Duodenal mucosa (tissue), 2 donors: ENCODE measurements around the gene NSUN2.
"Not testable (repeated sequence)": the region's sequence is repeated elsewhere in the genome, so short reads cannot be mapped to it uniquely, and the experiment has no call there.

ENCODE experiments used
- H3K27ac ChIP-seq: one replicate; pipeline ENCODE4 v1.7.0; 2013; ENCODE audit warnings: low read depth, low read length
- H3K27me3 ChIP-seq, 2 donors: one replicate each; pipeline ENCODE4 v1.7.0; 2013; ENCODE audit warnings: low read length in 2 of 2, control low read depth in 1 of 2; ENCODE audit not compliant: insufficient read depth in 2 of 2, control insufficient read depth in 1 of 2
- H3K36me3 ChIP-seq, 2 donors: one replicate each; pipeline ENCODE4 v1.7.0; 2013; ENCODE audit warnings: low read length in 2 of 2, control low read depth in 1 of 2; ENCODE audit not compliant: insufficient read depth in 2 of 2, control insufficient read depth in 1 of 2
- H3K4me1 ChIP-seq, 2 donors: one replicate each; pipeline ENCODE4 v1.7.0; 2013; ENCODE audit warnings: low read length in 2 of 2, control low read depth in 1 of 2; ENCODE audit not compliant: insufficient read depth in 2 of 2, control insufficient read depth in 1 of 2
- H3K4me3 ChIP-seq, 2 donors: one replicate each; pipeline ENCODE4 v1.7.0; 2013; ENCODE audit warnings: low read length in 2 of 2, low read depth in 1 of 2
- H3K9ac ChIP-seq, 2 donors: one replicate each; pipeline ENCODE4 v1.7.0; 2013; ENCODE audit warnings: low read length in 2 of 2, low read depth in 1 of 2
- H3K9me3 ChIP-seq, 2 donors: one replicate each; pipeline ENCODE4 v1.7.0; 2013; ENCODE audit warnings: low read length in 2 of 2, control low read depth in 1 of 2; ENCODE audit not compliant: control insufficient read depth in 1 of 2

Gene NSUN2

DNA sequence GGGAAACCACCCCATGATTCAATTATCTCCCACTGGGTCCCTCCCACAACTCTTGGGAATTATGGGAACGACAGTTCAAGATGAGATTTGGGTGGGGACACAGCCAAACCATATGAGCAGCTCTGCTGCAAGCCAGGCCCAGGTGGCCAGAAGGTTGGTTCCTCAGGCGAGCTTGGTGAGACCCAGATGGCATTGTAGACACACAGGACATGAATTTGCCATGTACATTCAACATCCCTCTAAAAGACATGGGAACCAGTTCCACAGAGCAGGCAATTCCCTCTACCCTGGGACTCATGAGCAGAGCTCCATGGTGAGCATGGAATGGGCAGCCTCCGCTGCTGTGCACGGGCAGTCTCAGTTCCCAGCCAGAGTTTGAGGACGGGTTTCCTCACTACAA is 53.3 kb downstream of the NSUN2 start:
- Histone ChIP-seq H3K9ac (no peak overlapping the region), H3K36me3 (no peaks in the 10 kb centered on the region), H3K4me1 (peaks cover 0 to 3% of the 10 kb centered on the region in 2 donors), H3K4me3 (no peak overlapping the region), H3K9me3 (no peaks in the 10 kb centered on the region), H3K27me3 (peaks cover 13 to 28% of the 10 kb centered on the region in 2 donors), H3K27ac (no peak overlapping the region)

DNA sequence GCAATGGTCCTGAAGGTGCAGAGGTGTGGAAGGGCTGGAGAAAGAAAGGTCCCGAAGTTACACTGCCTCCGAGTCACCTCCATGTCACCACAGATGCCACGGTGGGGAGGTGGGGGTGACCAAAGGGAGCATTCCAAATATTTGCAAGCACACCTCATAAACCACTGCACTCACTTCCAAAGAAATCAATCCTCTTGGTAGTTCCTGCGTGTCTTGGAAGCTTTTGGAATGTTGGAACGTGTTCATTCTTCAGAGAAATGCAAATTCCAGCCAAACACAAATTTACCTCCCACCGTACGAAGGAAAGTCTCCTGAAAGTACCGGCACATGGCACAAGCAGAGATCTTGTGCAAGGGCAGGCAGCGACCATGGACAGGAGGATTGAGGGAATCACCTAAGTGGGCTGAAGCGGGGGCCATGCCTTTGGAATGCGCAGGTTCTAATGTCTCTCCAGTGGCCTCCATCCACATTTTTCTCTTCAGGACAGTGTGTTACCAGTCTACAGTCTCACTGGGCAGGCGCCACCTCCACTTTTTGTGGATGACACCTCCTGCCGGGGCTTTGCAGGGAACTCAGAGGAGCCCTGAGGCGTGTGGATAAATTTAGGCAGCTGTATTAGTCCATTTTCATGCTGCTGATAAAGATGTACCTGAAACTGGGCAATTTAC is 54.0 kb downstream of the NSUN2 start:
- peaks cover 0 to 3% of the 10 kb centered on the region in 2 donors for H3K4me1 ChIP-seq
- no peak overlapping the region for H3K4me3 ChIP-seq
- H3K36me3 ChIP-seq: no peaks in the 10 kb centered on the region
- no peaks in the 10 kb centered on the region for H3K9me3 ChIP-seq
- no peak overlapping the region for H3K9ac ChIP-seq
- no peak overlapping the region for H3K27ac ChIP-seq
- H3K27me3 ChIP-seq: peaks cover 11 to 24% of the 10 kb centered on the region in 2 donors

GRCh38 chr5:6576861-6577501 is 55.9 kb downstream of the NSUN2 start:
- H3K36me3 ChIP-seq: no peaks in the 10 kb centered on the region

DNA sequence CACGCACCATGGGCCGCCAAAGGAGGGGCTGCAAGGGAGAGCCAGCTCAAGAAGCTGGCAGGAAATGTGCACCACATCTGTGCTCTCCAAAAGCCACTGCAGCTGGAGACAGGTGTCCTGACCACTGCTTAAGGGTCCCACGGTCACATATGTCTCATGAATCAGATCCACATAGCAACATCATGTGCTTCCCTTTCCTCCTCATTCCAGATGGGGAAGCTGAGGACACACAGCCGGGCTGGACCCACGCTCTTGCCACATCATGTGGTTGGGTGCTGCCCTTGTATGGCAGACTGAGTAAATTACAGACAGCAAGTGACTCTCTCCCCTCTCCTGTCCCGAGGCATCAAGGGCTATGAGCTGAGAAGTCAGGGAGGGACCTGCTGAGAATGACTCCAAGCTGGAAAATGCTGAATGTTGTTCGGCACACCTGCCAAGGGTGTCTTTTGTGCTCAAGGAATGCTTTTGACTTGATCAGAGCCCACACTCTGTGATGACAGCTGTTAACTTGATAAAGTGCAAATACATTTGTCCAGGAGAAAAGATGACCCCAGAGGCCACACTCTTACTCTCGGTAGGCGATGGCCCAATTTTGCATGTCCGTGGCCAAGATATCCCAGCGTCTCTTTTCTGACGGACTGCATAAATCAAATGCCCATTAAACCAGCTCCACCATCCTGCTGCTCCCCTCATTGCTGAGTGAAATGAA is 58.2 kb downstream of the NSUN2 start:
- Histone ChIP-seq H3K27me3 (no peaks in the 10 kb centered on the region), H3K27ac (no peak overlapping the region), H3K9me3 (no peaks in the 10 kb centered on the region), H3K4me1 (no peaks in the 10 kb centered on the region), H3K4me3 (no peak overlapping the region), H3K9ac (no peak overlapping the region), H3K36me3 (no peaks in the 10 kb centered on the region)

More at GRCh38 chr5:6576861-6577501, 55.9 kb downstream of the NSUN2 start:
- Histone ChIP-seq H3K4me3 (no peak overlapping the region), H3K27me3 (peaks cover 3 to 8% of the 10 kb centered on the region in 2 donors), H3K27ac (no peak overlapping the region), H3K9me3 (no peaks in the 10 kb centered on the region), H3K9ac (no peak overlapping the region), H3K4me1 (no peaks in the 10 kb centered on the region)

GRCh38 chr5:6574111-6574510 is 58.7 kb downstream of the NSUN2 start:
- Histone ChIP-seq H3K9ac (no peak overlapping the region), H3K9me3 (no peaks in the 10 kb centered on the region), H3K27me3 (no peaks in the 10 kb centered on the region), H3K4me1 (no peaks in the 10 kb centered on the region), H3K27ac (no peak overlapping the region), H3K36me3 (no peaks in the 10 kb centered on the region), H3K4me3 (no peak overlapping the region)

GRCh38 chr5:6573651-6574101 is 59.2 kb downstream of the NSUN2 start:
- H3K4me1 ChIP-seq: no peaks in the 10 kb centered on the region
- H3K36me3 ChIP-seq: no peaks in the 10 kb centered on the region
- no peak overlapping the region for H3K27ac ChIP-seq
- H3K27me3 ChIP-seq: no peaks in the 10 kb centered on the region
- H3K9me3 ChIP-seq: no peaks in the 10 kb centered on the region
- no peak overlapping the region for H3K4me3 ChIP-seq
- H3K9ac ChIP-seq: no peak overlapping the region

GRCh38 chr5:6572825-6573380 is 59.9 kb downstream of the NSUN2 start:
- Histone ChIP-seq H3K4me3 (no peak overlapping the region), H3K4me1 (no peaks in the 10 kb centered on the region), H3K9ac (no peak overlapping the region), H3K27me3 (no peaks in the 10 kb centered on the region), H3K36me3 (no peaks in the 10 kb centered on the region), H3K9me3 (no peaks in the 10 kb centered on the region), H3K27ac (no peak overlapping the region)

- H3K36me3 ChIP-seq: no peaks in the 10 kb centered on the region
- H3K27me3 ChIP-seq: no peaks in the 10 kb centered on the region
- no peaks in the 10 kb centered on the region for H3K9me3 ChIP-seq
Measured at GRCh38 chr5:6572086-6572824, 60.6 kb downstream of the NSUN2 start.

DNA sequence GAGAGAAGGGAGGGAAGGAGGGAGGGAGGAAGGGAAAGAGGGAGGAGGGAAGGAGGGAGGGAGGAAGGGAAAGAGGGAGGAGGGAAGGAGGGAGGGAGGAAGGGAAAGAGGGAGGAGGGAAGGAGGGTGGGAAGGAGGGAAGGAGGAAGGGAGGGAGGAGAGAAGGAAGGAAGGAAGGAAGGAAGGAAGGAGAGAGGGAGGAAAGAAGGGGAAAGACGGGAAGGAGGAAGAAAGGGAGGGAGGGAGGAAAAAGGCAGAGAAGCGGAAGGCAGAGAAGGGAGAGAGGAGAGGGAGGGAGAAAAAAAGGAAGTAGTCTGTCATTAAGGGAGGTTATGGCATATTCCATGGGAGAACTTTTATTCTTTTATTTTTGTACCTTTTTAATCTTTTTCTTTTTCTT is 61.2 kb downstream of the NSUN2 start:
- not testable (repeated sequence) for H3K27ac ChIP-seq, H3K36me3 ChIP-seq, H3K9ac ChIP-seq, H3K4me3 ChIP-seq, H3K9me3 ChIP-seq, H3K4me1 ChIP-seq, H3K27me3 ChIP-seq

More at GRCh38 chr5:6572086-6572824, 60.6 kb downstream of the NSUN2 start:
- no peaks in the 10 kb centered on the region for H3K4me1 ChIP-seq
- no peak overlapping the region for H3K27ac ChIP-seq
- no peak overlapping the region for H3K4me3 ChIP-seq
- H3K9ac ChIP-seq: no peak overlapping the region
